HFFc6 (cell line): ENCODE measurements around the gene KCNJ16. TPM values are rescaled to one million over a fixed set of nuclear protein-coding genes. Genes with fewer than 3 reads are reported as not detected.

Experiments used
- DNase-seq: peaks from one replicate; pipeline ENCODE4 v3.0.0-alpha.2; 2018
- H3K27ac Mint-ChIP-seq: 2 replicates; pipeline ENCODE4 v1.8.0; 2020; ENCODE audit warnings: mild to moderate bottlenecking, mixed read lengths
- H3K27me3 Mint-ChIP-seq: 2 replicates; pipeline ENCODE4 v1.8.0; 2021; ENCODE audit warnings: mild to moderate bottlenecking, moderate library complexity, mixed read lengths; ENCODE audit not compliant: insufficient read depth
- H3K36me3 Mint-ChIP-seq: 2 replicates; pipeline ENCODE4 v1.8.0; 2021; ENCODE audit warnings: low read depth, mixed read lengths
- H3K4me1 Mint-ChIP-seq: 2 replicates; pipeline ENCODE4 v1.8.0; 2020; ENCODE audit warnings: low read depth, mixed read lengths
- H3K4me3 Mint-ChIP-seq: 2 replicates; pipeline ENCODE4 v1.8.0; 2020; ENCODE audit warnings: mild to moderate bottlenecking, moderate library complexity, mixed read lengths
- H3K9me3 Mint-ChIP-seq: 2 replicates; pipeline ENCODE4 v1.8.0; 2020; ENCODE audit warnings: mild to moderate bottlenecking, mixed read lengths
- CTCF ChIP-seq: fragments of 200-600 bp; sonication (generic); IDR thresholded peaks from 2 replicates; pipeline ENCODE4 v1.5.0; 2021; ENCODE audit warnings: antibody characterized with exemption, mild to moderate bottlenecking
- total RNA-seq, 6 experiments: library from RNA; stranded (reverse); fragmentation: NEBNext Ultra II Directional; extraction: Animal tissue kit (Norgen Biotek cat#: 25700); gene quantifications; 2 replicates in 1 of 6; 3 replicates in 5 of 6; pipeline ENCODE4 v1.2.3, GENCODE V29; 2021

KCNJ16 gene
- total RNA-seq, 6 experiments from 2014 or later: not detected

- Mint-ChIP-seq H3K4me3 (peak overlapping the region; percentile 79), H3K4me1 (peaks cover 29% of the 10 kb centered on the region), H3K27ac (no peak overlapping the region), H3K27me3 (peaks cover 17% of the 10 kb centered on the region), H3K9me3 (no peaks in the 10 kb centered on the region), H3K36me3 (no peaks in the 10 kb centered on the region)
- DNase-seq: no peak
- peak; percentile 48 for TF ChIP-seq CTCF
Measured at GRCh38 chr17:70168044-70168976, 93.3 kb downstream of the KCNJ16 start.

- H3K27ac Mint-ChIP-seq: no peak within 1 kb of the TSS
Measured at GRCh38 chr17:70168977-70169708, 94.1 kb downstream of the KCNJ16 start, which contains the start of gene KCNJ2. Gene KCNJ2 (plus strand): TSS chr17:70169532. CDS start chr17:70175040, 5,508 bp downstream.

GRCh38 chr17:70169709-70170597 is 94.9 kb downstream of the KCNJ16 start:
- H3K36me3 Mint-ChIP-seq: no peaks in the 10 kb centered on the region
- no peak overlapping the region for H3K27ac Mint-ChIP-seq
- peaks cover 15% of the 10 kb centered on the region for H3K27me3 Mint-ChIP-seq
- peaks cover 30% of the 10 kb centered on the region for H3K4me1 Mint-ChIP-seq
- H3K9me3 Mint-ChIP-seq: no peaks in the 10 kb centered on the region
- no peak for TF ChIP-seq CTCF
- DNase-seq: no peak
- H3K4me3 Mint-ChIP-seq: peak overlapping the region; percentile 80

More at GRCh38 chr17:70168977-70169708, 94.1 kb downstream of the KCNJ16 start, which contains the start of gene KCNJ2:
- peaks cover 15% of the 10 kb centered on the region for H3K27me3 Mint-ChIP-seq
- H3K9me3 Mint-ChIP-seq: no peaks in the 10 kb centered on the region
- TF ChIP-seq CTCF: no peak
- H3K4me3 Mint-ChIP-seq: peak within 1 kb of the TSS; percentile 80
- peaks cover 30% of the 10 kb centered on the region for H3K4me1 Mint-ChIP-seq
- H3K36me3 Mint-ChIP-seq: no peaks in the 10 kb centered on the region
- DNase-seq: peak; percentile 49

- Mint-ChIP-seq H3K9me3 (no peaks in the 10 kb centered on the region), H3K4me1 (peaks cover 30% of the 10 kb centered on the region), H3K27me3 (peaks cover 19% of the 10 kb centered on the region), H3K4me3 (no peak overlapping the region), H3K27ac (no peak overlapping the region), H3K36me3 (no peaks in the 10 kb centered on the region)
- TF ChIP-seq CTCF: no peak
- DNase-seq: no peak
Measured at GRCh38 chr17:70171159-70171558, 96.1 kb downstream of the KCNJ16 start.

- Mint-ChIP-seq H3K4me3 (no peak overlapping the region), H3K4me1 (peaks cover 30% of the 10 kb centered on the region), H3K9me3 (no peaks in the 10 kb centered on the region), H3K36me3 (no peaks in the 10 kb centered on the region), H3K27ac (no peak overlapping the region), H3K27me3 (peaks cover 19% of the 10 kb centered on the region)
- DNase-seq: no peak
- TF ChIP-seq CTCF: no peak
Measured at GRCh38 chr17:70172449-70172848, 97.4 kb downstream of the KCNJ16 start.
